HepG2 (cell line): ENCODE measurements around the gene KRTAP26-1.

Experiments used
- RELA ChIP-seq: sonication (generic); formaldehyde crosslinking; IDR thresholded peaks from 2 replicates; pipeline ENCODE4 v1.4.0; 2020; ENCODE audit warnings: missing genetic modification reagents
- ZNF329 ChIP-seq: sonication (generic); formaldehyde crosslinking; IDR thresholded peaks from 2 replicates; pipeline ENCODE4 v1.9.0; 2021; ENCODE audit warnings: low read depth, mild to moderate bottlenecking, missing genetic modification reagents

- TF ChIP-seq RELA (no peak), ZNF329 (CRISPR knock-in tag) (no peak)
Measured at GRCh38 chr21:30345014-30345413, 24.9 kb upstream of the KRTAP26-1 start.
